GM23338 (cell line): ENCODE data around the gene TNIP3. TPM values are rescaled to one million over a fixed set of nuclear protein-coding genes. Genes with fewer than 3 reads are reported as not detected.

Experiments
- ATAC-seq: fragments of 200-7000 bp; cut with Tn5 transposase; 3 replicates; pipeline ENCODE4 v1.9.1; 2020
- DNase-seq: peaks from one replicate; pipeline ENCODE4 v3.0.0-alpha.2; 2015; ENCODE audit warnings: low spot score
- H2AFZ ChIP-seq: fragments of 200-600 bp; sonication (generic); 2 replicates; pipeline ENCODE4 v1.8.0; 2016; ENCODE audit warnings: antibody characterized with exemption, mild to moderate bottlenecking, moderate library complexity
- H3F3A ChIP-seq: fragments of 200-600 bp; sonication (generic); replicated peaks from 2 replicates; pipeline ENCODE4 v1.8.0; 2017; ENCODE audit warnings: antibody characterized with exemption, mixed run types, low read depth
- H3K27ac ChIP-seq: fragments of 200-600 bp; sonication (generic); 2 replicates; pipeline ENCODE4 v1.6.1; 2016; ENCODE audit warnings: low read depth
- H3K27me3 ChIP-seq: fragments of 200-600 bp; sonication (generic); 2 replicates; pipeline ENCODE4 v1.8.0; 2016; ENCODE audit warnings: mild to moderate bottlenecking, mixed run types, moderate library complexity; ENCODE audit not compliant: insufficient read depth
- H3K36me3 ChIP-seq: fragments of 200-600 bp; sonication (generic); 2 replicates; pipeline ENCODE4 v1.8.0; 2016; ENCODE audit warnings: mild to moderate bottlenecking; ENCODE audit not compliant: insufficient read depth
- H3K4me1 ChIP-seq: fragments of 200-600 bp; sonication (generic); 2 replicates; pipeline ENCODE4 v1.8.0; 2016; ENCODE audit warnings: mild to moderate bottlenecking, moderate library complexity; ENCODE audit not compliant: insufficient read depth
- H3K4me2 ChIP-seq: fragments of 200-600 bp; sonication (generic); 2 replicates; pipeline ENCODE4 v1.7.1; 2017; ENCODE audit warnings: mixed run types
- H3K4me3 ChIP-seq: fragments of 200-600 bp; sonication (generic); 2 replicates; pipeline ENCODE4 v1.6.1; 2016; ENCODE audit warnings: mixed run types
- H3K79me2 ChIP-seq: fragments of 200-600 bp; sonication (generic); replicated peaks from 2 replicates; pipeline ENCODE4 v1.8.0; 2017; ENCODE audit warnings: mild to moderate bottlenecking; ENCODE audit not compliant: insufficient read depth
- H3K9me2 ChIP-seq: fragments of 200-600 bp; sonication (generic); 2 replicates; pipeline ENCODE4 v1.8.0; 2017; ENCODE audit not compliant: insufficient read depth
- H4K20me1 ChIP-seq: fragments of 200-600 bp; sonication (generic); replicated peaks from 2 replicates; pipeline ENCODE4 v1.8.0; 2017; ENCODE audit warnings: mild to moderate bottlenecking; ENCODE audit not compliant: insufficient read depth
- H3K27ac Mint-ChIP-seq: 2 replicates; pipeline ENCODE4 v1.8.0; 2020; ENCODE audit warnings: inconsistent platforms, mild to moderate bottlenecking, moderate library complexity, mixed read lengths
- H3K27me3 Mint-ChIP-seq: 3 replicates; pipeline ENCODE4 v1.8.0; 2022; ENCODE audit warnings: low read depth, mild to moderate bottlenecking, moderate library complexity, mixed read lengths, inconsistent platforms; ENCODE audit not compliant: insufficient read depth, poor library complexity
- H3K36me3 Mint-ChIP-seq: 3 replicates; pipeline ENCODE4 v1.8.0; 2021; ENCODE audit warnings: low read depth, mild to moderate bottlenecking, inconsistent platforms, moderate library complexity, mixed read lengths
- H3K4me1 Mint-ChIP-seq: 3 replicates; pipeline ENCODE4 v1.8.0; 2020; ENCODE audit warnings: mild to moderate bottlenecking, inconsistent platforms, mixed read lengths
- H3K4me3 Mint-ChIP-seq: 3 replicates; pipeline ENCODE4 v1.8.0; 2021; ENCODE audit warnings: moderate library complexity, mild to moderate bottlenecking, inconsistent platforms, mixed read lengths
- H3K9me3 Mint-ChIP-seq: 3 replicates; pipeline ENCODE4 v1.8.0; 2020; ENCODE audit warnings: moderate library complexity, mild to moderate bottlenecking, inconsistent platforms, mixed read lengths
- CREB1 ChIP-seq: fragments of 250-450 bp; sonication (Bioruptor Pico); IDR thresholded peaks from 2 replicates; pipeline ENCODE4 v1.5.0; 2020; ENCODE audit warnings: low read depth, mild to moderate bottlenecking, moderate library complexity
- EZH2 ChIP-seq: fragments of 200-600 bp; sonication (generic); IDR thresholded peaks from one replicate; pipeline ENCODE4 v1.8.0; 2017; ENCODE audit warnings: antibody characterized with exemption, mild to moderate bottlenecking, low read depth; ENCODE audit not compliant: unreplicated experiment
- EZH2phosphoT487 ChIP-seq: fragments of 200-600 bp; sonication (generic); IDR thresholded peaks from one replicate; pipeline ENCODE4 v1.8.1; 2018; ENCODE audit warnings: antibody characterized with exemption; ENCODE audit not compliant: unreplicated experiment
- JUNB ChIP-seq: IDR thresholded peaks from one replicate; pipeline ENCODE4 v1.6.1; 2016; ENCODE audit warnings: antibody characterized with exemption; ENCODE audit not compliant: unreplicated experiment
- NANOG ChIP-seq: IDR thresholded peaks from 2 replicates; pipeline ENCODE4 v1.6.1; 2016; ENCODE audit warnings: antibody characterized with exemption, borderline replicate concordance
- POLR2AphosphoS5 ChIP-seq: IDR thresholded peaks from 2 replicates; pipeline ENCODE4 v1.6.1; 2016; ENCODE audit warnings: antibody characterized with exemption, low read depth
- ZNF114 ChIP-seq: fragments of 250-450 bp; sonication (Bioruptor Pico); IDR thresholded peaks from 2 replicates; pipeline ENCODE4 v1.5.0; 2020; ENCODE audit warnings: mild to moderate bottlenecking, moderate library complexity
- ZNF331 ChIP-seq: fragments of 250-450 bp; sonication (Bioruptor Pico); IDR thresholded peaks from 2 replicates; pipeline ENCODE4 v1.5.0; 2020; ENCODE audit warnings: low read depth, mild to moderate bottlenecking, moderate library complexity
- polyA plus RNA-seq: library from polyadenylated mRNA; unstranded; fragments of >200 nt; fragmentation: Nextera tagmentation; extraction: Ambion mirVana; gene quantifications from 2 replicates; pipeline ENCODE4 v1.2.1, GENCODE V29; 2016
- total RNA-seq: library from RNA; depleted of rRNA; stranded (reverse); fragments of >200 nt; shearing (Covaris generic); gene quantifications from 2 replicates; pipeline ENCODE4 v1.2.3, GENCODE V29; 2014
- TF ChIP-seq, protein P1 (sequence below): fragments of 250-450 bp; sonication (Bioruptor Pico); IDR thresholded peaks from 2 replicates; pipeline ENCODE4 v1.5.0; 2020; ENCODE audit warnings: mild to moderate bottlenecking, moderate library complexity
- TF ChIP-seq, protein P2 (sequence below): IDR thresholded peaks from one replicate; pipeline ENCODE4 v1.6.1; 2018; ENCODE audit warnings: antibody characterized with exemption; ENCODE audit not compliant: unreplicated experiment
- TF ChIP-seq, protein P3 (sequence below), 2 experiments: fragments of 200-600 bp in 1 of 2; sonication (generic) in 1 of 2; conservative IDR thresholded peaks; 2 replicates each; pipeline versions ENCODE4 v1.5.1 to v1.6.1; 2016 to 2017; ENCODE audit warnings: antibody characterized with exemption in 2 of 2, low read depth in 2 of 2, mild to moderate bottlenecking in 2 of 2, moderate library complexity in 1 of 2

TNIP3 gene
- total and polyA plus RNA-seq, 2 experiments from 2014 or later, result not detected

DNA sequence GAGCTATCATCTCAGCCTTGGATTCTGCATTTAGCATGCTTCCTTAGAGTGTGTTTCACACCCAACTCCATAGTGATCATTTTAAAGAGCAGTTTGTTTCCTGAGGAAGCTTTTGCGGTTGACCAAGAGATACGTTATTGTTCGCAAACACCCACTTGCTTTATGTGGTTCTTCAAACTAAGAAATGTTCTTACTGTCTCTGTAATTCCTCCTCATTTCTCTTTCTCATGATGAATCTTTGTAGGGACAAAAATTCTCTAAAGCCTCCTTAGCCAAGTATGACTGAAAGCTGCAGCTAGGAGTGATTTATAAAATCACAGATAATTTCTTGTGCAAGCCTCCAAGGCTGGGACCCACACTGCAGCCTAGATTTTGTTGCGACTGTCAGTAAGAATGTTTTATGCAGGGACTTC, 10.0 kb downstream of the TNIP3 start (continued):
- TF ChIP-seq, protein P1, sequence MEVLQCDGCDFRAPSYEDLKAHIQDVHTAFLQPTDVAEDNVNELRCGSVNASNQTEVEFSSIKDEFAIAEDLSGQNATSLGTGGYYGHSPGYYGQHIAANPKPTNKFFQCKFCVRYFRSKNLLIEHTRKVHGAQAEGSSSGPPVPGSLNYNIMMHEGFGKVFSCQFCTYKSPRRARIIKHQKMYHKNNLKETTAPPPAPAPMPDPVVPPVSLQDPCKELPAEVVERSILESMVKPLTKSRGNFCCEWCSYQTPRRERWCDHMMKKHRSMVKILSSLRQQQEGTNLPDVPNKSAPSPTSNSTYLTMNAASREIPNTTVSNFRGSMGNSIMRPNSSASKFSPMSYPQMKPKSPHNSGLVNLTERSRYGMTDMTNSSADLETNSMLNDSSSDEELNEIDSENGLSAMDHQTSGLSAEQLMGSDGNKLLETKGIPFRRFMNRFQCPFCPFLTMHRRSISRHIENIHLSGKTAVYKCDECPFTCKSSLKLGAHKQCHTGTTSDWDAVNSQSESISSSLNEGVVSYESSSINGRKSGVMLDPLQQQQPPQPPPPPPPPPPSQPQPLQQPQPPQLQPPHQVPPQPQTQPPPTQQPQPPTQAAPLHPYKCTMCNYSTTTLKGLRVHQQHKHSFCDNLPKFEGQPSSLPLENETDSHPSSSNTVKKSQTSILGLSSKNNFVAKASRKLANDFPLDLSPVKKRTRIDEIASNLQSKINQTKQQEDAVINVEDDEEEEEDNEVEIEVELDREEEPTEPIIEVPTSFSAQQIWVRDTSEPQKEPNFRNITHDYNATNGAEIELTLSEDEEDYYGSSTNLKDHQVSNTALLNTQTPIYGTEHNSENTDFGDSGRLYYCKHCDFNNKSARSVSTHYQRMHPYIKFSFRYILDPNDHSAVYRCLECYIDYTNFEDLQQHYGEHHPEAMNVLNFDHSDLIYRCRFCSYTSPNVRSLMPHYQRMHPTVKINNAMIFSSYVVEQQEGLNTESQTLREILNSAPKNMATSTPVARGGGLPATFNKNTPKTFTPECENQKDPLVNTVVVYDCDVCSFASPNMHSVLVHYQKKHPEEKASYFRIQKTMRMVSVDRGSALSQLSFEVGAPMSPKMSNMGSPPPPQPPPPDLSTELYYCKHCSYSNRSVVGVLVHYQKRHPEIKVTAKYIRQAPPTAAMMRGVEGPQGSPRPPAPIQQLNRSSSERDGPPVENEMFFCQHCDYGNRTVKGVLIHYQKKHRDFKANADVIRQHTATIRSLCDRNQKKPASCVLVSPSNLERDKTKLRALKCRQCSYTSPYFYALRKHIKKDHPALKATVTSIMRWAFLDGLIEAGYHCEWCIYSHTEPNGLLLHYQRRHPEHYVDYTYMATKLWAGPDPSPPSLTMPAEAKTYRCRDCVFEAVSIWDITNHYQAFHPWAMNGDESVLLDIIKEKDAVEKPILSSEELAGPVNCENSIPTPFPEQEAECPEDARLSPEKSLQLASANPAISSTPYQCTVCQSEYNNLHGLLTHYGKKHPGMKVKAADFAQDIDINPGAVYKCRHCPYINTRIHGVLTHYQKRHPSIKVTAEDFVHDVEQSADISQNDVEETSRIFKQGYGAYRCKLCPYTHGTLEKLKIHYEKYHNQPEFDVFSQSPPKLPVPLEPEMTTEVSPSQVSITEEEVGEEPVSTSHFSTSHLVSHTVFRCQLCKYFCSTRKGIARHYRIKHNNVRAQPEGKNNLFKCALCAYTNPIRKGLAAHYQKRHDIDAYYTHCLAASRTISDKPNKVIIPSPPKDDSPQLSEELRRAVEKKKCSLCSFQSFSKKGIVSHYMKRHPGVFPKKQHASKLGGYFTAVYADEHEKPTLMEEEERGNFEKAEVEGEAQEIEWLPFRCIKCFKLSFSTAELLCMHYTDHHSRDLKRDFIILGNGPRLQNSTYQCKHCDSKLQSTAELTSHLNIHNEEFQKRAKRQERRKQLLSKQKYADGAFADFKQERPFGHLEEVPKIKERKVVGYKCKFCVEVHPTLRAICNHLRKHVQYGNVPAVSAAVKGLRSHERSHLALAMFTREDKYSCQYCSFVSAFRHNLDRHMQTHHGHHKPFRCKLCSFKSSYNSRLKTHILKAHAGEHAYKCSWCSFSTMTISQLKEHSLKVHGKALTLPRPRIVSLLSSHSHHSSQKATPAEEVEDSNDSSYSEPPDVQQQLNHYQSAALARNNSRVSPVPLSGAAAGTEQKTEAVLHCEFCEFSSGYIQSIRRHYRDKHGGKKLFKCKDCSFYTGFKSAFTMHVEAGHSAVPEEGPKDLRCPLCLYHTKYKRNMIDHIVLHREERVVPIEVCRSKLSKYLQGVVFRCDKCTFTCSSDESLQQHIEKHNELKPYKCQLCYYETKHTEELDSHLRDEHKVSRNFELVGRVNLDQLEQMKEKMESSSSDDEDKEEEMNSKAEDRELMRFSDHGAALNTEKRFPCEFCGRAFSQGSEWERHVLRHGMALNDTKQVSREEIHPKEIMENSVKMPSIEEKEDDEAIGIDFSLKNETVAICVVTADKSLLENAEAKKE, result no peak
- TF ChIP-seq ZNF331 (CRISPR knock-in tag) (no peak), EZH2 (no peak), ZNF114 (CRISPR knock-in tag) (no peak)

DNA sequence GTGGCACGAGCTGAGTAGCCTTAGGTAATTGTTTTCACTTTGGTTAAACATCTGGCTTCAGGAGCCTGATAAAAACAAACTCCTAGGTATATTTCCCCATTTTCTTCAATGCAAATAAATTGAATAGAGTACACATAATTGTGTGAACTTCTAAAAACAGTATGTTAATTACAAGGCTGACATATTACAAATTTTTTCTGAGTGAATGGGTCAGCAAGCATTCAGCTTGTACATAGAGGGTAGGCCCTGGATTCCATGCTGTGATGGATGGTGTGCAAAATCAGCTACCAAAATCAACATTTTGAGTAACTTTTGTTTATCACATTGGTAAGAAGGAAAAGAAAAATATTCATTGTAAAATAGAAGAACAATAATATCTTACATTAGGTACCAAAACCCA, 12.2 kb downstream of the TNIP3 start:
- Mint-ChIP-seq H3K4me1 (peaks cover 6% of the 10 kb centered on the region; the same call in 2 of the 3 replicates), H3K9me3 (no peaks in the 10 kb centered on the region), H3K27me3 (no peaks in the 10 kb centered on the region), H3K36me3 (no peaks in the 10 kb centered on the region), H3K4me3 (no peak overlapping the region), H3K27ac (no peak overlapping the region)
- no peak overlapping the region for H3K4me2 ChIP-seq
- H3K4me3 ChIP-seq, result no peak overlapping the region
- H3K9me2 ChIP-seq, result no peaks in the 10 kb centered on the region
- H3K27ac ChIP-seq, result no peak overlapping the region
- ATAC-seq (no peak), DNase-seq (no peak)
- no peaks in the 10 kb centered on the region for H3K79me2 ChIP-seq
- peaks cover 14% of the 10 kb centered on the region; the same call in 1 of the 2 replicates for H3K4me1 ChIP-seq
- H4K20me1 ChIP-seq, result no peaks in the 10 kb centered on the region
- no peaks in the 10 kb centered on the region for H3F3A ChIP-seq
- H3K27me3 ChIP-seq, result no peaks in the 10 kb centered on the region
- H3K36me3 ChIP-seq, result no peaks in the 10 kb centered on the region
- H2AFZ ChIP-seq, result no peak overlapping the region
- TF ChIP-seq, protein P2, sequence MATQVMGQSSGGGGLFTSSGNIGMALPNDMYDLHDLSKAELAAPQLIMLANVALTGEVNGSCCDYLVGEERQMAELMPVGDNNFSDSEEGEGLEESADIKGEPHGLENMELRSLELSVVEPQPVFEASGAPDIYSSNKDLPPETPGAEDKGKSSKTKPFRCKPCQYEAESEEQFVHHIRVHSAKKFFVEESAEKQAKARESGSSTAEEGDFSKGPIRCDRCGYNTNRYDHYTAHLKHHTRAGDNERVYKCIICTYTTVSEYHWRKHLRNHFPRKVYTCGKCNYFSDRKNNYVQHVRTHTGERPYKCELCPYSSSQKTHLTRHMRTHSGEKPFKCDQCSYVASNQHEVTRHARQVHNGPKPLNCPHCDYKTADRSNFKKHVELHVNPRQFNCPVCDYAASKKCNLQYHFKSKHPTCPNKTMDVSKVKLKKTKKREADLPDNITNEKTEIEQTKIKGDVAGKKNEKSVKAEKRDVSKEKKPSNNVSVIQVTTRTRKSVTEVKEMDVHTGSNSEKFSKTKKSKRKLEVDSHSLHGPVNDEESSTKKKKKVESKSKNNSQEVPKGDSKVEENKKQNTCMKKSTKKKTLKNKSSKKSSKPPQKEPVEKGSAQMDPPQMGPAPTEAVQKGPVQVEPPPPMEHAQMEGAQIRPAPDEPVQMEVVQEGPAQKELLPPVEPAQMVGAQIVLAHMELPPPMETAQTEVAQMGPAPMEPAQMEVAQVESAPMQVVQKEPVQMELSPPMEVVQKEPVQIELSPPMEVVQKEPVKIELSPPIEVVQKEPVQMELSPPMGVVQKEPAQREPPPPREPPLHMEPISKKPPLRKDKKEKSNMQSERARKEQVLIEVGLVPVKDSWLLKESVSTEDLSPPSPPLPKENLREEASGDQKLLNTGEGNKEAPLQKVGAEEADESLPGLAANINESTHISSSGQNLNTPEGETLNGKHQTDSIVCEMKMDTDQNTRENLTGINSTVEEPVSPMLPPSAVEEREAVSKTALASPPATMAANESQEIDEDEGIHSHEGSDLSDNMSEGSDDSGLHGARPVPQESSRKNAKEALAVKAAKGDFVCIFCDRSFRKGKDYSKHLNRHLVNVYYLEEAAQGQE, result no peak
- TF ChIP-seq CREB1 (CRISPR knock-in tag), result no peak
- no peak for TF ChIP-seq EZH2
- TF ChIP-seq, protein P3, sequence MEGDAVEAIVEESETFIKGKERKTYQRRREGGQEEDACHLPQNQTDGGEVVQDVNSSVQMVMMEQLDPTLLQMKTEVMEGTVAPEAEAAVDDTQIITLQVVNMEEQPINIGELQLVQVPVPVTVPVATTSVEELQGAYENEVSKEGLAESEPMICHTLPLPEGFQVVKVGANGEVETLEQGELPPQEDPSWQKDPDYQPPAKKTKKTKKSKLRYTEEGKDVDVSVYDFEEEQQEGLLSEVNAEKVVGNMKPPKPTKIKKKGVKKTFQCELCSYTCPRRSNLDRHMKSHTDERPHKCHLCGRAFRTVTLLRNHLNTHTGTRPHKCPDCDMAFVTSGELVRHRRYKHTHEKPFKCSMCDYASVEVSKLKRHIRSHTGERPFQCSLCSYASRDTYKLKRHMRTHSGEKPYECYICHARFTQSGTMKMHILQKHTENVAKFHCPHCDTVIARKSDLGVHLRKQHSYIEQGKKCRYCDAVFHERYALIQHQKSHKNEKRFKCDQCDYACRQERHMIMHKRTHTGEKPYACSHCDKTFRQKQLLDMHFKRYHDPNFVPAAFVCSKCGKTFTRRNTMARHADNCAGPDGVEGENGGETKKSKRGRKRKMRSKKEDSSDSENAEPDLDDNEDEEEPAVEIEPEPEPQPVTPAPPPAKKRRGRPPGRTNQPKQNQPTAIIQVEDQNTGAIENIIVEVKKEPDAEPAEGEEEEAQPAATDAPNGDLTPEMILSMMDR (conservative IDR thresholded peaks at IDR 0.05; ENCODE audit: low read depth in 2 of 2), result no peak
- TF ChIP-seq POLR2AphosphoS5, result no peak
- TF ChIP-seq ZNF114 (CRISPR knock-in tag), result no peak
- no peak for TF ChIP-seq NANOG
- no peak for TF ChIP-seq JUNB
- TF ChIP-seq ZNF331 (CRISPR knock-in tag), result no peak
- TF ChIP-seq EZH2phosphoT487, result no peak
